SK-N-SH (cell line): ENCODE results near the gene CCDC106. TPM values are rescaled to one million over a fixed set of nuclear protein-coding genes. Genes with fewer than 3 reads are reported as not detected.

Experiments
- CTCF ChIA-PET: fragments of 300-600, 350-600 bp; formaldehyde crosslinking; extraction: SDS; loops from one replicate; lab custom pipeline; 2021; lab: Yijun Ruan, JAX
- POLR2A ChIA-PET: fragments of 350-600 bp; sonication (Branson Sonifier 250); formaldehyde crosslinking; extraction: SDS; loops from one replicate; lab custom pipeline; 2020; ENCODE audit warnings: antibody characterized with exemption, inconsistent platforms; lab: Yijun Ruan, JAX
- DNase-seq: peaks from one replicate; pipeline ENCODE4 v3.0.0; 2012
- H2AFZ ChIP-seq: fragments of 200-600 bp; sonication (generic); 2 replicates; pipeline ENCODE4 v1.8.1; 2016; ENCODE audit warnings: antibody characterized with exemption, mild to moderate bottlenecking, low read depth
- H3F3A ChIP-seq: fragments of 200-600 bp; sonication (generic); replicated peaks from 2 replicates; pipeline ENCODE3; 2016; ENCODE audit warnings: antibody characterized with exemption, mild to moderate bottlenecking; ENCODE audit not compliant: insufficient read depth
- H3K27ac ChIP-seq, 2 experiments: fragments of 200-500 bp in 1 of 2; fragments of 200-600 bp in 1 of 2; sonication (Bioruptor generic) in 1 of 2; sonication (generic), shearing (Covaris generic) in 1 of 2; 2 replicates each; pipeline versions ENCODE4 v1.5.1 to v1.6.1; 2014 to 2016; ENCODE audit warnings: low read depth in 2 of 2, inconsistent platforms in 1 of 2, low read length in 1 of 2, mild to moderate bottlenecking in 1 of 2, mixed read lengths in 1 of 2
- H3K27me3 ChIP-seq: fragments of 200-600 bp; sonication (generic), shearing (Covaris generic); 2 replicates; pipeline ENCODE4 v1.6.1; 2016; ENCODE audit warnings: mixed run types; ENCODE audit not compliant: insufficient read depth
- H3K36me3 ChIP-seq, 2 experiments: fragments of 200-500 bp in 1 of 2; fragments of 200-600 bp in 1 of 2; sonication (Bioruptor generic) in 1 of 2; sonication (generic) in 1 of 2; replicated peaks in 1 of 2; 2 replicates each; pipeline versions ENCODE3 to v1.5.1; 2014 to 2016; ENCODE audit warnings: low read length in 1 of 2, mild to moderate bottlenecking in 1 of 2; ENCODE audit not compliant: insufficient read depth in 2 of 2, control insufficient read depth in 1 of 2
- H3K4me1 ChIP-seq, 2 experiments: fragments of 200-500 bp in 1 of 2; fragments of 200-600 bp in 1 of 2; sonication (Bioruptor generic) in 1 of 2; sonication (generic), shearing (Covaris generic) in 1 of 2; 2 replicates each; pipeline versions ENCODE4 v1.5.1 to v1.6.1; 2014 to 2016; ENCODE audit warnings: low read depth in 1 of 2, low read length in 1 of 2, mixed run types in 1 of 2; ENCODE audit not compliant: insufficient read depth in 2 of 2, control insufficient read depth in 1 of 2
- H3K4me2 ChIP-seq: fragments of 200-600 bp; sonication (generic), shearing (Covaris generic); 2 replicates; pipeline ENCODE4 v1.6.1; 2017; ENCODE audit warnings: mixed run types
- H3K4me3 ChIP-seq, 2 experiments: fragments of 200-500 bp in 1 of 2; fragments of 200-600 bp in 1 of 2; sonication (Bioruptor generic) in 1 of 2; sonication (generic), shearing (Covaris generic) in 1 of 2; 2 replicates each; pipeline versions ENCODE4 v1.5.1 to v1.8.1; 2014 to 2016; ENCODE audit warnings: low read depth in 2 of 2, inconsistent platforms in 1 of 2, low read length in 1 of 2, mild to moderate bottlenecking in 1 of 2, mixed read lengths in 1 of 2, moderate library complexity in 1 of 2
- H3K79me2 ChIP-seq: fragments of 200-600 bp; sonication (generic); 2 replicates; pipeline ENCODE4 v1.8.1; 2017; ENCODE audit warnings: mild to moderate bottlenecking; ENCODE audit not compliant: insufficient read depth
- H3K9ac ChIP-seq: fragments of 200-600 bp; sonication (generic); 2 replicates; pipeline ENCODE4 v1.6.1; 2017; ENCODE audit warnings: mixed run types
- H3K9me2 ChIP-seq: fragments of 200-600 bp; sonication (generic); 2 replicates; pipeline ENCODE4 v1.6.1; 2017; ENCODE audit warnings: mixed run types
- H3K9me3 ChIP-seq: fragments of 200-600 bp; sonication (generic); 2 replicates; pipeline ENCODE4 v1.6.1; 2017; ENCODE audit warnings: mixed run types, mild to moderate bottlenecking, moderate library complexity
- H4K20me1 ChIP-seq: fragments of 200-600 bp; sonication (generic); 2 replicates; pipeline ENCODE4 v1.6.1; 2017; ENCODE audit warnings: mild to moderate bottlenecking, mixed run types; ENCODE audit not compliant: insufficient read depth
- CHD2 ChIP-seq: fragments of 150-350 bp; IDR thresholded peaks from 2 replicates; pipeline ENCODE4 v1.6.1; 2018; ENCODE audit warnings: low read length; ENCODE audit not compliant: partially characterized antibody
- EZH2phosphoT487 ChIP-seq: fragments of 200-600 bp; sonication (generic); IDR thresholded peaks from 2 replicates; pipeline ENCODE4 v1.6.1; 2017; ENCODE audit warnings: low read depth, mixed run types, mild to moderate bottlenecking, antibody characterized with exemption, moderate library complexity, borderline replicate concordance
- GABPA ChIP-seq: IDR thresholded peaks from 2 replicates; pipeline ENCODE4 v1.4.0; 2012; ENCODE audit warnings: low read depth, mild to moderate bottlenecking
- JUND ChIP-seq: IDR thresholded peaks from 2 replicates; pipeline ENCODE4 v1.4.0; 2012
- NRF1 ChIP-seq: IDR thresholded peaks from 2 replicates; pipeline ENCODE4 v1.6.1; 2012; ENCODE audit warnings: low read depth, mild to moderate bottlenecking, low read length
- POLR2AphosphoS5 ChIP-seq: IDR thresholded peaks from 2 replicates; pipeline ENCODE4 v1.6.1; 2012; ENCODE audit warnings: low read depth, low read length
- RAD21 ChIP-seq: IDR thresholded peaks from 2 replicates; pipeline ENCODE4 v1.6.1; 2012; ENCODE audit warnings: mild to moderate bottlenecking, low read length
- SMC3 ChIP-seq: IDR thresholded peaks from 2 replicates; pipeline ENCODE4 v1.6.1; 2012; ENCODE audit warnings: low read depth, low read length, improper control_type of control experiment
- TCF12 ChIP-seq: IDR thresholded peaks from 2 replicates; pipeline ENCODE4 v1.4.0; 2012
- YY1 ChIP-seq: IDR thresholded peaks from 2 replicates; pipeline ENCODE4 v1.4.0; 2012; ENCODE audit warnings: low read depth, mild to moderate bottlenecking
- WGBS: methylation state at CpG from one replicate; pipeline ENCODE4 v1.1.6; 2017; ENCODE audit warnings: low lambda C conversion rate; 5-methylcytosine and 5-hydroxymethylcytosine counted together
- polyA plus RNA-seq, 3 experiments: library from polyadenylated mRNA; depleted of rRNA; stranded (reverse); fragments of >200 nt; gene quantifications; 2 replicates each; pipeline ENCODE4 v1.2.3, GENCODE V29; 2012
- TF ChIP-seq, protein P1 (sequence below): IDR thresholded peaks from 2 replicates; pipeline ENCODE4 v1.4.0; 2012; ENCODE audit warnings: low read depth, borderline replicate concordance
- TF ChIP-seq, protein P2 (sequence below): IDR thresholded peaks from 2 replicates; pipeline ENCODE4 v1.6.1; 2012; ENCODE audit warnings: mild to moderate bottlenecking, low read depth, low read length, moderate library complexity
- TF ChIP-seq, protein P3 (sequence below): IDR thresholded peaks from 2 replicates; pipeline ENCODE4 v1.4.0; 2012; ENCODE audit warnings: low read depth
- TF ChIP-seq, protein P4 (sequence below): IDR thresholded peaks from 2 replicates; pipeline ENCODE4; 2012

Gene CCDC106
- polyA plus RNA-seq, 1 of the 3 experiments (the other 2 are of a cell fraction): 27.1 TPM

DNA sequence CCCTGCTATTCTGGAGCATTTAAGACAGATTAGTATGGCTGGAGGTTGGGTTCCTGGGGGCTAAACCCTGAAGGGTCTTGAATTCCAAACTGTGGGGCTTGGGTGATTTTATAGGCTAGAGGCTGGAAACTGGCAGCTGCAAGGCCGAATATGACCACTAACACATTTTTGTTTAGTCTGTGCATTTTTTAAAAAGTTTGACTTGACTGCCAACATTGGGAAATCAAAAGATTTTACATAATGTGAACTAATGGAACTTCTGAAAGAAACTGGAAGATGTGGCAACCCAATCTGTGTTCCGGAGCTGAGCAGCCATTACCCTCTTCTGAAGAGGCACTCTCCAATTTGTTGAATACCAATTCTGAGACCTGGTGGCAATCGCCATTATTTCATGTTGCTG, 28.7 kb upstream of the CCDC106 start (continued):
- TF ChIP-seq RAD21 (no peak), TCF12 (no peak), JUND (no peak), GABPA (no peak)

DNA sequence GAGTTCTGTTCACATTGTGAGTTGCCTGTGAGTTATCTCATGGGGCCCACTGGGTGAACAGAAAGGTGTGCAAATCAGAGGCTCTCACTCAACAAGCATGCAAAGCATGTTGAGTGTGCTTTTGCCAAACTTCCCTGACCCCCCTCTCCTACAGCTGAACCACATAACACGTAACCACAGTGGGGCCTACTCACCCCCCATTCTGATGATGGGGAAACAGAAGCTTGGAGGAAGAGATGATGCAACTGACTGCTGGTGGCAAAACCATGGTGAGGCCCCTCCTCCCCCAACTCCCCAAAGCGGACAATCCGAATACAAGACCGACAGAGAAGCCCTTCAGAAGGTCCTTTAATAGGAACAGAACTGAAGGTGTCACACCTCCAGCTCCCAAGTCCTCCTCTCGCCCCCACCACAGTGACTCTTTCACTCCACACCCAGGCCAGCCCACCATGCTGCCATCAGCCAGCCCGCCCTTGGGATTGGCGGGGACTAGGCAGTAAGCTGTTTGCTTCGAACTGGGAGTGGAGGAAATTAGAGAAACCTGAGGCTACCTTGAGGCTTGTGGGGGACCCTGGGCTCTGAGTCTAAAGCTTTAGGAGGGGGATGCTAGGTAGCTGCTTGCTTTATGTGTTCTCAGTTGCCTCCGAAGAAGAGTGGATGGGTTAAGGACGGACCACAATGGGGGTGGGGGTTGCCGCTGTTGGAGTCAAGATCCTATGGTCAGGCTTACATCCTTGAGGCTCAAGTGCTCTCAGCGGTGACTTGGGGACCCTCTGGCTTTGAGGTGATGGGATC, 27.4 kb upstream of the CCDC106 start:
- no peak for TF ChIP-seq SMC3
- no peak for TF ChIP-seq CHD2
- TF ChIP-seq EZH2phosphoT487: no peak
- TF ChIP-seq, protein P1, sequence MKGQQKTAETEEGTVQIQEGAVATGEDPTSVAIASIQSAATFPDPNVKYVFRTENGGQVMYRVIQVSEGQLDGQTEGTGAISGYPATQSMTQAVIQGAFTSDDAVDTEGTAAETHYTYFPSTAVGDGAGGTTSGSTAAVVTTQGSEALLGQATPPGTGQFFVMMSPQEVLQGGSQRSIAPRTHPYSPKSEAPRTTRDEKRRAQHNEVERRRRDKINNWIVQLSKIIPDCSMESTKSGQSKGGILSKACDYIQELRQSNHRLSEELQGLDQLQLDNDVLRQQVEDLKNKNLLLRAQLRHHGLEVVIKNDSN: no peak
- no peak for TF ChIP-seq POLR2AphosphoS5
- TF ChIP-seq, protein P2, sequence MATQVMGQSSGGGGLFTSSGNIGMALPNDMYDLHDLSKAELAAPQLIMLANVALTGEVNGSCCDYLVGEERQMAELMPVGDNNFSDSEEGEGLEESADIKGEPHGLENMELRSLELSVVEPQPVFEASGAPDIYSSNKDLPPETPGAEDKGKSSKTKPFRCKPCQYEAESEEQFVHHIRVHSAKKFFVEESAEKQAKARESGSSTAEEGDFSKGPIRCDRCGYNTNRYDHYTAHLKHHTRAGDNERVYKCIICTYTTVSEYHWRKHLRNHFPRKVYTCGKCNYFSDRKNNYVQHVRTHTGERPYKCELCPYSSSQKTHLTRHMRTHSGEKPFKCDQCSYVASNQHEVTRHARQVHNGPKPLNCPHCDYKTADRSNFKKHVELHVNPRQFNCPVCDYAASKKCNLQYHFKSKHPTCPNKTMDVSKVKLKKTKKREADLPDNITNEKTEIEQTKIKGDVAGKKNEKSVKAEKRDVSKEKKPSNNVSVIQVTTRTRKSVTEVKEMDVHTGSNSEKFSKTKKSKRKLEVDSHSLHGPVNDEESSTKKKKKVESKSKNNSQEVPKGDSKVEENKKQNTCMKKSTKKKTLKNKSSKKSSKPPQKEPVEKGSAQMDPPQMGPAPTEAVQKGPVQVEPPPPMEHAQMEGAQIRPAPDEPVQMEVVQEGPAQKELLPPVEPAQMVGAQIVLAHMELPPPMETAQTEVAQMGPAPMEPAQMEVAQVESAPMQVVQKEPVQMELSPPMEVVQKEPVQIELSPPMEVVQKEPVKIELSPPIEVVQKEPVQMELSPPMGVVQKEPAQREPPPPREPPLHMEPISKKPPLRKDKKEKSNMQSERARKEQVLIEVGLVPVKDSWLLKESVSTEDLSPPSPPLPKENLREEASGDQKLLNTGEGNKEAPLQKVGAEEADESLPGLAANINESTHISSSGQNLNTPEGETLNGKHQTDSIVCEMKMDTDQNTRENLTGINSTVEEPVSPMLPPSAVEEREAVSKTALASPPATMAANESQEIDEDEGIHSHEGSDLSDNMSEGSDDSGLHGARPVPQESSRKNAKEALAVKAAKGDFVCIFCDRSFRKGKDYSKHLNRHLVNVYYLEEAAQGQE: no peak
- TF ChIP-seq, protein P3, sequence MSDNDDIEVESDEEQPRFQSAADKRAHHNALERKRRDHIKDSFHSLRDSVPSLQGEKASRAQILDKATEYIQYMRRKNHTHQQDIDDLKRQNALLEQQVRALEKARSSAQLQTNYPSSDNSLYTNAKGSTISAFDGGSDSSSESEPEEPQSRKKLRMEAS: no peak
- TF ChIP-seq, protein P4, sequence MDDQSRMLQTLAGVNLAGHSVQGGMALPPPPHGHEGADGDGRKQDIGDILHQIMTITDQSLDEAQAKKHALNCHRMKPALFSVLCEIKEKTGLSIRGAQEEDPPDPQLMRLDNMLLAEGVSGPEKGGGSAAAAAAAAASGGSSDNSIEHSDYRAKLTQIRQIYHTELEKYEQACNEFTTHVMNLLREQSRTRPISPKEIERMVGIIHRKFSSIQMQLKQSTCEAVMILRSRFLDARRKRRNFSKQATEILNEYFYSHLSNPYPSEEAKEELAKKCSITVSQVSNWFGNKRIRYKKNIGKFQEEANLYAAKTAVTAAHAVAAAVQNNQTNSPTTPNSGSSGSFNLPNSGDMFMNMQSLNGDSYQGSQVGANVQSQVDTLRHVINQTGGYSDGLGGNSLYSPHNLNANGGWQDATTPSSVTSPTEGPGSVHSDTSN: no peak
- no peak for TF ChIP-seq YY1
- TF ChIP-seq NRF1: no peak
- TF ChIP-seq JUND: no peak
- TF ChIP-seq, all 33 proteins: peak for 0
- DNase-seq: no peak
- H3K4me1 ChIP-seq: peaks cover 0 to 2% of the 10 kb centered on the region in 2 experiments; a peak in 1 of 4 replicates
- H2AFZ ChIP-seq: no peak overlapping the region
- H3K4me2 ChIP-seq: no peak overlapping the region
- WGBS: 94% methylated on average over 8 of the region's 12 CpGs
- H3K9me2 ChIP-seq: no peaks in the 10 kb centered on the region
- H3F3A ChIP-seq: peaks cover 12% of the 10 kb centered on the region
- no peak overlapping the region for H3K4me3 ChIP-seq
- H3K9me3 ChIP-seq: no peaks in the 10 kb centered on the region
- peaks cover 0 to 20% of the 10 kb centered on the region in 2 experiments for H3K36me3 ChIP-seq
- H3K9ac ChIP-seq: no peak overlapping the region
- no peak overlapping the region for H3K27ac ChIP-seq
- H4K20me1 ChIP-seq: no peaks in the 10 kb centered on the region
- no peaks in the 10 kb centered on the region for H3K27me3 ChIP-seq
- peaks cover 11% of the 10 kb centered on the region; the same call in 1 of the 2 replicates for H3K79me2 ChIP-seq
- POLR2A ChIA-PET: interaction anchor here (0.8 to 3.1 kb wide), 2 partner anchors 14 to 15 kb away, joined by 3 to 10 read pairs; partner anchors contain the start of gene ZNF865
- CTCF ChIA-PET: interaction anchor here (0.9 to 6.7 kb wide), 6 partner anchors 11 to 154 kb away, joined by 3 to 40 read pairs (median 4); partner anchors contain the start of genes ZNF524 and ZNF580
